ENCODE results near the gene SEPSECS.

DNA sequence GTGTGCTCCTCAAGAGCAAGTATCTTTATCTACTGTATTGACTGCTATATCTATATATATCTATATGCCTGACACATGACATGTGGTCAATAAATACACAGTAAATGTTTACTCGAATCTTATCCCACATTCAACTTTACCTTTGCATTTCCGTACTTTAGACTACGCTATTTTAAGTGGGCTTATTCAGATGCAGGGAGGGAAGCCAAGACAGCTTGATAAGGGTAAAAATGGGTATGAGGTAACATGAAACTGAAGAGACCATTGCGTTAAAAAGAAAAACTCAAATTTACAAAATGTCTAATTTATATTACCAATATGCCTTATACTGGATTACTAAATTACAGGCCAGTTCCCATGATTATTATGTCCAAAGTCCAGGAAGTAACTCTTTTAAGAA, 17.8 kb downstream of the SEPSECS start:
- no peak for TF ChIP-seq EZH2 (IDR thresholded peaks at IDR 0.05; ENCODE audit: low read length)
- no peak for TF ChIP-seq CTCF (optimal IDR thresholded peaks at IDR 0.05 in 1 of 3, IDR thresholded peaks at IDR 0.05 in 1 of 3, conservative IDR thresholded peaks at IDR 0.05 in 1 of 3; ENCODE audit: extremely low read depth in 1 of 3, insufficient read depth in 2 of 3, low read length in 3 of 3)

All from keratinocyte (primary cell).